ENCODE results near the gene PYGM. TPM values are rescaled to one million over a fixed set of nuclear protein-coding genes. Genes with fewer than 3 reads are reported as not detected.

The PYGM gene
- total RNA-seq, 1 experiment from 2014 or later: 1.4 TPM

DNA sequence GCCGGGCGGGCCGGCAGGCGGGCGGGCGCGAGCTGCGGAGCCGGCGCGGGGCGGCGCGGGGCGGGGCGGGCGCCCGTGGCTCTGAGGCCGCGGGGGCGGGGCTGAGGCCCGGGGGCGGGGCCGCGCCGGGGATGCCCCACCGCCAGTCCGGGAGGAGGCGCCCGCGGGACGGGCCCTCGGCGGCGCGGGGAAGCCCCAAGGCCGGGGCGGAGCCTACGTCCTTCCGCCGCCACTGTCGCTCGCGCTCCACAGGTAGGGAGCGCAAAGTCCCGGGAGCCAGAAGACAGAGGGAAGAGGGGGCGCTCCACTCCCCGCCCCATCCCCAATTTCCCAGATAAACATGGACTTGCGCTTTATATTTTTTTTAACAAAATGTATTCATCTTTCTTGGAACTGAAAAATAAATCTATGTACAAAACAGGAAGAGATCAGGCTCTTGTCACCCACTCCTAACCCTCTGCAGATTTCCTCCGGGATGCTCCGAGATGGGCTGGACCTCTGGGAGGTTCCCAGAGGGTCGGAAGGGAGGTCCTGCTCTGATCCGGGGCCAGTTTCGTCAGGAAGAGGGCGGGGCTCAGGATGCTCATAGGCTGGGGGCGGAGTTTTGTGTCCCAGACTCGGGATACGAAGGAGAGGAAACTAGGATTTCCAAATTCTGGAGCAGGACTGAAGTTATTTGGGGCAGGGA lies 43.5 kb upstream of the PYGM start, which contains the start of gene MAP4K2:
MAP4K2 (minus strand) TSS at position 57 of the 688 bp plus-strand sequence. CDS start 65 bp downstream, outside the sequence.
- intact Hi-C loops (cut with micrococcal nuclease; ENCODE audit: unreplicated experiment): loop anchor here (2.0 to 5.0 kb wide), 3 partner anchors 25 to 89 kb away; partner anchors contain the start of genes CDC42BPG and SF1
- Histone ChIP-seq H3K4me1 (peaks cover 20% of the 10 kb centered on the region), H3K36me3 (ENCODE audit: control insufficient read depth, insufficient read depth, low read length) (peaks cover 2% of the 10 kb centered on the region; the same call in 1 of the 2 replicates), H3K9me3 (no peaks in the 10 kb centered on the region), H3K27me3 (replicated peaks; ENCODE audit: control insufficient read depth, insufficient read depth, low read length) (no peaks in the 10 kb centered on the region), H3K4me3 (ENCODE audit: low read depth, low read length) (peak within 1 kb of the TSS; percentile 75)
- peaks cover 16% of the 10 kb centered on the region for H3K36me3 Mint-ChIP-seq (ENCODE audit: insufficient read depth, unreplicated experiment)
- H3K27me3 Mint-ChIP-seq (ENCODE audit: insufficient read depth, unreplicated experiment): no peaks in the 10 kb centered on the region
- H3K9me3 Mint-ChIP-seq (ENCODE audit: unreplicated experiment): no peaks in the 10 kb centered on the region
- peak; percentile 92 to 96 for DNase-seq
- BruUV-seq (replicated peaks): no TSS peak
- TF ChIP-seq, protein P1, sequence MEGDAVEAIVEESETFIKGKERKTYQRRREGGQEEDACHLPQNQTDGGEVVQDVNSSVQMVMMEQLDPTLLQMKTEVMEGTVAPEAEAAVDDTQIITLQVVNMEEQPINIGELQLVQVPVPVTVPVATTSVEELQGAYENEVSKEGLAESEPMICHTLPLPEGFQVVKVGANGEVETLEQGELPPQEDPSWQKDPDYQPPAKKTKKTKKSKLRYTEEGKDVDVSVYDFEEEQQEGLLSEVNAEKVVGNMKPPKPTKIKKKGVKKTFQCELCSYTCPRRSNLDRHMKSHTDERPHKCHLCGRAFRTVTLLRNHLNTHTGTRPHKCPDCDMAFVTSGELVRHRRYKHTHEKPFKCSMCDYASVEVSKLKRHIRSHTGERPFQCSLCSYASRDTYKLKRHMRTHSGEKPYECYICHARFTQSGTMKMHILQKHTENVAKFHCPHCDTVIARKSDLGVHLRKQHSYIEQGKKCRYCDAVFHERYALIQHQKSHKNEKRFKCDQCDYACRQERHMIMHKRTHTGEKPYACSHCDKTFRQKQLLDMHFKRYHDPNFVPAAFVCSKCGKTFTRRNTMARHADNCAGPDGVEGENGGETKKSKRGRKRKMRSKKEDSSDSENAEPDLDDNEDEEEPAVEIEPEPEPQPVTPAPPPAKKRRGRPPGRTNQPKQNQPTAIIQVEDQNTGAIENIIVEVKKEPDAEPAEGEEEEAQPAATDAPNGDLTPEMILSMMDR (IDR thresholded peaks at IDR 0.05; ENCODE audit: insufficient read depth in 1 of 2, low read depth in 1 of 2, low read length in 1 of 2, severe bottlenecking in 1 of 2, unreplicated experiment in 1 of 2): peak; percentile 17 to 42
- peaks cover 9% of the 10 kb centered on the region for H3K4me1 Mint-ChIP-seq (ENCODE audit: low read depth, unreplicated experiment)
- H3K4me3 Mint-ChIP-seq (ENCODE audit: unreplicated experiment): peak within 1 kb of the TSS; percentile 87
- ChIA-PET POLR2A (interaction anchor here (0.5 to 1.9 kb wide), 3 partner anchors 25 to 207 kb away, joined by 3 to 18 read pairs (median 7); partner anchors contain the start of gene SF1), CTCF (interaction anchor here (0.5 to 1.0 kb wide), 7 partner anchors 15 to 1583 kb away, joined by 3 to 8 read pairs (median 3); partner anchors contain the start of genes CDC42BPG and SF1)
- H3K27ac Mint-ChIP-seq (ENCODE audit: unreplicated experiment): peak within 1 kb of the TSS; percentile 76

DNA sequence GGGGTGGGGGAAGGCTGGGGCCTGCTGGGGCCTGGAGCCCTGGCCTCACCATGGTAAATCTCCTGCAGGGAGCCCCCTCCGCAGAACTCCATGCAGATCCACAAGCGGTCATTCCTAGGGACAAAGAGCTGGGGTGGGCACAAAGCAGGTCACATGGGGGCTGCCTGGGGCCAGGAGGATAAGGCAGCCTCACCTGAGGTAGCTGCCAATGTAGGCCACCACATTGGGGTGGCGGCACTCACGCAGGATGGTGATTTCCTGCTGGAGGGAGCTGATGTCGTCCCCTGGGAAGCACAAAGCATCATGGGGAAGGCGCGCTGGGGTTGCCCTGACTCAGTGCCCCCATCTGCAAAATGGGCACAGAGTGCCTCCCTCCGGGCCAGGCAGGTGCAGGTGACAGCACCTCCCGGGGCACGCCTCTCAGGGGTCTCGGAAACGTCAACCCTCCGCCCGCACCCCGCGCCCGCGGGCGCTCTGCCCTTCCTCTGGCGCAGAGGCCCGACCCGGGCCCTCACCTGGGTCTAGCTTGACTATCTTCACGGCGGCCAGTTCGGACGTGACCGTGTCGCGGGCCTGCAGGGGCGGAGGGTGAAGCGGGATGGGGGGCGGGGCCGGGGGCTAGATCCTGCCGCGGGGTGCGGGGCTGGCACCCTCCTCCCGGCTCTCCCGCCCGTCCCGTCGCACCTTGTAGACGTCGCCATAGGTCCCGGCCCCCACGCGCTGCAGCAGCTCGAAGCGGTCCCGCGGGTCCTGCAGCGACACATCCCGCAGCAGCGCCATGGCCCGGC lies 42.8 kb upstream of the PYGM start:
- Histone ChIP-seq H3K4me1 (peaks cover 20% of the 10 kb centered on the region), H3K4me3 (ENCODE audit: low read depth, low read length) (peak overlapping the region; percentile 75), H3K9me3 (no peaks in the 10 kb centered on the region), H3K36me3 (ENCODE audit: control insufficient read depth, insufficient read depth, low read length) (peaks cover 2% of the 10 kb centered on the region; the same call in 1 of the 2 replicates), H3K27me3 (replicated peaks; ENCODE audit: control insufficient read depth, insufficient read depth, low read length) (no peaks in the 10 kb centered on the region)
- Mint-ChIP-seq H3K27me3 (ENCODE audit: insufficient read depth, unreplicated experiment) (no peaks in the 10 kb centered on the region), H3K27ac (ENCODE audit: unreplicated experiment) (no peak overlapping the region), H3K9me3 (ENCODE audit: unreplicated experiment) (no peaks in the 10 kb centered on the region), H3K36me3 (ENCODE audit: insufficient read depth, unreplicated experiment) (peaks cover 16% of the 10 kb centered on the region), H3K4me1 (ENCODE audit: low read depth, unreplicated experiment) (peaks cover 9% of the 10 kb centered on the region), H3K4me3 (ENCODE audit: unreplicated experiment) (peak overlapping the region; percentile 87)
- TF ChIP-seq, protein P1 (IDR thresholded peaks at IDR 0.05; ENCODE audit: insufficient read depth in 1 of 2, low read depth in 1 of 2, low read length in 1 of 2, severe bottlenecking in 1 of 2, unreplicated experiment in 1 of 2): no peak
- ChIA-PET POLR2A (interaction anchor here (0.5 to 1.9 kb wide), 4 partner anchors 24 to 207 kb away, joined by 3 to 18 read pairs (median 8); partner anchors contain the start of gene SF1), CTCF (interaction anchor here (0.5 to 1.0 kb wide), 3 partner anchors 15 to 1584 kb away, joined by 3 read pairs; partner anchors contain the start of gene SF1)
- no peak for DNase-seq
- BruUV-seq (replicated peaks): no TSS peak
- intact Hi-C loops (cut with micrococcal nuclease; ENCODE audit: unreplicated experiment): loop anchor here (2.0 to 5.0 kb wide), 3 partner anchors 24 to 90 kb away; partner anchors contain the start of genes CDC42BPG and SF1

Data from Caco-2 (cell line).